ENCODE measurements around the gene CST5.
"Not testable (repeated sequence)": the region's sequence is repeated elsewhere in the genome, so short reads cannot be mapped to it uniquely, and the experiment has no call there.

Gene CST5

DNA sequence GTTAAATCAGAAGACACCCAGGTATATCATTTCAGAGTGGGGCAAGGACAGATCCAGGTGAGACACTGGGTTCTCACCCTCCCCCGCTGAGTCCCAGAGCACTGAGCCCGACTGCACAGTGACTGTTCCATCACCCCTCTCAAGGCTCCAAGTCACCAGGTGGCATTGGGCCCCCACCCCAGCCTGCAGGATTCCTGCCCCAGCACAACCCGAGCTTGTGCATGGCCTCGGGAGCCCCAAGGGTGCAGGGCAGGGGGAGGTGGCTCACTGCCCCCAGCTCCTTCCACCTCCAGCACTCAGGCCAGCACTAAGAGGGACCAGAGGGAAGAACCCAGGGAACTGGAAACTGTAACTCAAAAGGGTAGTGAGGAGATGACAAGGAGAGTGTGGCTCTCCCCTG, 39.3 kb upstream of the CST5 start:
- DNase-seq (ENCODE audit: low read depth) = no peak
- Histone ChIP-seq H3K4me1 (ENCODE audit: control insufficient read depth, insufficient read depth, low read length) (peaks cover 8% of the 10 kb centered on the region), H3K9ac (ENCODE audit: low read length) (no peak overlapping the region), H3K27me3 (replicated peaks; ENCODE audit: control insufficient read depth, insufficient read depth, low read length) (peaks cover 34% of the 10 kb centered on the region), H3K4me3 (ENCODE audit: low read length) (no peak overlapping the region), H3K36me3 (ENCODE audit: control insufficient read depth, insufficient read depth, low read length, severe bottlenecking) (no peaks in the 10 kb centered on the region), H3K9me3 (ENCODE audit: control insufficient read depth, low read length) (peaks cover 2% of the 10 kb centered on the region)

- no peak for DNase-seq (ENCODE audit: low read depth)
- Histone ChIP-seq H3K9ac (ENCODE audit: low read length) (no peak overlapping the region), H3K4me1 (ENCODE audit: control insufficient read depth, insufficient read depth, low read length) (peaks cover 8% of the 10 kb centered on the region), H3K36me3 (ENCODE audit: control insufficient read depth, insufficient read depth, low read length, severe bottlenecking) (no peaks in the 10 kb centered on the region), H3K27me3 (replicated peaks; ENCODE audit: control insufficient read depth, insufficient read depth, low read length) (peaks cover 34% of the 10 kb centered on the region), H3K9me3 (ENCODE audit: control insufficient read depth, low read length) (peaks cover 2% of the 10 kb centered on the region), H3K4me3 (ENCODE audit: low read length) (no peak overlapping the region)
Measured at GRCh38 chr20:23918101-23918862, 38.7 kb upstream of the CST5 start.

- H3K27me3 ChIP-seq (replicated peaks; ENCODE audit: control insufficient read depth, insufficient read depth, low read length) = peaks cover 34% of the 10 kb centered on the region
- peaks cover 2% of the 10 kb centered on the region for H3K9me3 ChIP-seq (ENCODE audit: control insufficient read depth, low read length)
- DNase-seq (ENCODE audit: low read depth) = no peak
- no peak overlapping the region for H3K4me3 ChIP-seq (ENCODE audit: low read length)
- H3K36me3 ChIP-seq (ENCODE audit: control insufficient read depth, insufficient read depth, low read length, severe bottlenecking) = no peaks in the 10 kb centered on the region
- no peak overlapping the region for H3K9ac ChIP-seq (ENCODE audit: low read length)
- H3K4me1 ChIP-seq (ENCODE audit: control insufficient read depth, insufficient read depth, low read length) = peaks cover 8% of the 10 kb centered on the region
Measured at GRCh38 chr20:23917024-23917725, 37.6 kb upstream of the CST5 start.

- Histone ChIP-seq H3K9ac (ENCODE audit: low read length) (no peak overlapping the region), H3K36me3 (ENCODE audit: control insufficient read depth, insufficient read depth, low read length, severe bottlenecking) (no peaks in the 10 kb centered on the region), H3K27me3 (replicated peaks; ENCODE audit: control insufficient read depth, insufficient read depth, low read length) (peaks cover 30% of the 10 kb centered on the region), H3K9me3 (ENCODE audit: control insufficient read depth, low read length) (peaks cover 2% of the 10 kb centered on the region), H3K4me1 (ENCODE audit: control insufficient read depth, insufficient read depth, low read length) (peaks cover 8% of the 10 kb centered on the region), H3K4me3 (ENCODE audit: low read length) (no peak overlapping the region)
- DNase-seq (ENCODE audit: low read depth) = no peak
Measured at GRCh38 chr20:23915844-23916243, 36.3 kb upstream of the CST5 start.

DNA sequence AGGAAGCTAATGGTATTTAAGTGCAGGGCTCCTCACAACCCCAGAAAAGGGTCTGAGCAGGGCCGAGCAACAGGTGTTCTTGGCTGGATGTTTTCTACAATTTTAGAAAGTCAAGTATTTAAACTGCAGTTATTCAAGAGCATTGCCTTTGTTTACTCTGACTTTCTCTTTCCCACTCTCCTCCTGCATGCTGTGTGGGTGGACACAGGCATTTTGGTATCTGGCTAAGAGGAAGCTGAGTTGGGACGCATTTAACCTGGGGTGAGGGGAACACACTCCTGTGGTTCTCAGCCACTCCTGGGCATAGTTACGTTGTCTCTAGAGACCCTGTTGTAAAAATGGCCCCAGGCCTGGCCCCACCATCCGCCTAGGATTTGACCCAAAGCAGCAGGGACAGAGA, 34.9 kb upstream of the CST5 start:
- H3K4me3 ChIP-seq (ENCODE audit: low read length) = not testable (repeated sequence)

GRCh38 chr20:23910210-23910609, 30.7 kb upstream of the CST5 start:
- Histone ChIP-seq H3K9ac (ENCODE audit: low read length) (no peak overlapping the region), H3K4me3 (ENCODE audit: low read length) (no peak overlapping the region), H3K36me3 (ENCODE audit: control insufficient read depth, insufficient read depth, low read length, severe bottlenecking) (no peaks in the 10 kb centered on the region), H3K9me3 (ENCODE audit: control insufficient read depth, low read length) (peaks cover 15% of the 10 kb centered on the region), H3K4me1 (ENCODE audit: control insufficient read depth, insufficient read depth, low read length) (no peaks in the 10 kb centered on the region), H3K27me3 (replicated peaks; ENCODE audit: control insufficient read depth, insufficient read depth, low read length) (peaks cover 19% of the 10 kb centered on the region)
- DNase-seq (ENCODE audit: low read depth) = no peak

More for the DNA sequence above, 34.9 kb upstream of the CST5 start:
- not testable (repeated sequence) for H3K4me1 ChIP-seq (ENCODE audit: control insufficient read depth, insufficient read depth, low read length); H3K36me3 ChIP-seq (ENCODE audit: control insufficient read depth, insufficient read depth, low read length, severe bottlenecking); H3K9me3 ChIP-seq (ENCODE audit: control insufficient read depth, low read length); H3K9ac ChIP-seq (ENCODE audit: low read length); DNase-seq (ENCODE audit: low read depth)
- peaks cover 35% of the 10 kb centered on the region for H3K27me3 ChIP-seq (replicated peaks; ENCODE audit: control insufficient read depth, insufficient read depth, low read length)

DNA sequence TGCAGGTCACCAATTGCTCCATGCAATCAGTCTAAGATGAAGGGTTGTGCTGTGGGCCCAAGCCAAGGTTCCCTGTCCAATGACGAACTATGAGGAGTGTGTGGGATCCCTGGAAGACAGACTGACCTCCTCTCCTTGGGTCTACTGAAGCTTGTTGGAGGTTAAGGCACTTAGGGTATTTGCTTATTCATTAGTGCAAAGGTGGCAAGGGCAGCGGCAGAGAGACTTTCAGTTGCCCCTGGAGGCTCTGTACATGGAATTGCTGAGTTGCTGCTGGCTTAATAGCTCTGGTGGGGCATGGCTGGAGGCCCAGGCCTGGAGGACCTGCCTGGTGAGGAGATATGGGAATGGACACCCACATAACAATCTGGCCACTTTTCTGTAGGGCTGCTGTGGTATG, 29.8 kb upstream of the CST5 start:
- H3K27me3 ChIP-seq (replicated peaks; ENCODE audit: control insufficient read depth, insufficient read depth, low read length) = peaks cover 17% of the 10 kb centered on the region
- no peaks in the 10 kb centered on the region for H3K36me3 ChIP-seq (ENCODE audit: control insufficient read depth, insufficient read depth, low read length, severe bottlenecking)
- peaks cover 19% of the 10 kb centered on the region for H3K9me3 ChIP-seq (ENCODE audit: control insufficient read depth, low read length)
- no peak overlapping the region for H3K9ac ChIP-seq (ENCODE audit: low read length)
- H3K4me3 ChIP-seq (ENCODE audit: low read length) = no peak overlapping the region
- no peaks in the 10 kb centered on the region for H3K4me1 ChIP-seq (ENCODE audit: control insufficient read depth, insufficient read depth, low read length)
- DNase-seq (ENCODE audit: low read depth) = no peak

GRCh38 chr20:23907579-23907978, 28.0 kb upstream of the CST5 start:
- H3K4me1 ChIP-seq (ENCODE audit: control insufficient read depth, insufficient read depth, low read length) = no peaks in the 10 kb centered on the region
- DNase-seq (ENCODE audit: low read depth) = no peak
- H3K27me3 ChIP-seq (replicated peaks; ENCODE audit: control insufficient read depth, insufficient read depth, low read length) = peaks cover 9% of the 10 kb centered on the region
- peaks cover 17% of the 10 kb centered on the region for H3K9me3 ChIP-seq (ENCODE audit: control insufficient read depth, low read length)
- no peak overlapping the region for H3K4me3 ChIP-seq (ENCODE audit: low read length)
- no peaks in the 10 kb centered on the region for H3K36me3 ChIP-seq (ENCODE audit: control insufficient read depth, insufficient read depth, low read length, severe bottlenecking)
- H3K9ac ChIP-seq (ENCODE audit: low read length) = no peak overlapping the region

DNA sequence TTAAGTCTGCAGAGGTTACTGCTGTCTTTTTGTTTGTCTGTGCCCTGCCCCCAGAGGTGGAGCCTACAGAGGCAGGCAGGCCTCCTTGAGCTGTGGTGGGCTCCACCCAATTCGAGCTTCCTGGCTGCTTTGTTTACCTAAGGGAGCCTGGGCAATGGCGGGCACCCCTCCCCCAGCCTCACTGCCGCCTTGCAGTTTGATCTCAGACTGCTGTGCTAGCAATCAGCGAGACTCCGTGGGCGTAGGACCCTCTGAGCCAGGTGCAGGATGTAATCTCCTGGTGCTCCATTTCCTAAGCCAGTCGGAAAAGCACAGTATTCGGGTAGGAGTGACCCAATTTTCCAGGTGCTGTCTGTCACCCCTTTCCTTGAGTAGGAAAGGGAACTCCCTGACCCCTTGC, 22.8 kb upstream of the CST5 start:
- H3K9me3 ChIP-seq (ENCODE audit: control insufficient read depth, low read length); H3K4me1 ChIP-seq (ENCODE audit: control insufficient read depth, insufficient read depth, low read length); H3K27me3 ChIP-seq (replicated peaks; ENCODE audit: control insufficient read depth, insufficient read depth, low read length); H3K9ac ChIP-seq (ENCODE audit: low read length); H3K36me3 ChIP-seq (ENCODE audit: control insufficient read depth, insufficient read depth, low read length, severe bottlenecking); H3K4me3 ChIP-seq (ENCODE audit: low read length); DNase-seq (ENCODE audit: low read depth): not testable (repeated sequence)

GRCh38 chr20:23890867-23891266, 11.3 kb upstream of the CST5 start:
- H3K4me3 ChIP-seq (ENCODE audit: low read length); H3K36me3 ChIP-seq (ENCODE audit: control insufficient read depth, insufficient read depth, low read length, severe bottlenecking); H3K4me1 ChIP-seq (ENCODE audit: control insufficient read depth, insufficient read depth, low read length); DNase-seq (ENCODE audit: low read depth); H3K9ac ChIP-seq (ENCODE audit: low read length); H3K9me3 ChIP-seq (ENCODE audit: control insufficient read depth, low read length): not testable (repeated sequence)
- peaks cover 41% of the 10 kb centered on the region for H3K27me3 ChIP-seq (replicated peaks; ENCODE audit: control insufficient read depth, insufficient read depth, low read length)

- H3K36me3 ChIP-seq (ENCODE audit: control insufficient read depth, insufficient read depth, low read length, severe bottlenecking) = no peaks in the 10 kb centered on the region
- no peaks in the 10 kb centered on the region for H3K9me3 ChIP-seq (ENCODE audit: control insufficient read depth, low read length)
- DNase-seq (ENCODE audit: low read depth) = peak; percentile 74
- H3K9ac ChIP-seq (ENCODE audit: low read length) = no peak overlapping the region
- H3K4me1 ChIP-seq (ENCODE audit: control insufficient read depth, insufficient read depth, low read length) = no peaks in the 10 kb centered on the region
- H3K4me3 ChIP-seq (ENCODE audit: low read length) = no peak overlapping the region
- H3K27me3 ChIP-seq (replicated peaks; ENCODE audit: control insufficient read depth, insufficient read depth, low read length) = peaks cover 41% of the 10 kb centered on the region
Measured at GRCh38 chr20:23889775-23890187, 10.2 kb upstream of the CST5 start.
